Non-pigmented ciliary epithelial cell (primary cell): ENCODE results near the gene SDF4.

ENCODE experiments used
- DNase-seq: peaks from one replicate; pipeline ENCODE4 v3.0.0-alpha.2; 2010; ENCODE audit warnings: low read depth

SDF4 gene

DNA sequence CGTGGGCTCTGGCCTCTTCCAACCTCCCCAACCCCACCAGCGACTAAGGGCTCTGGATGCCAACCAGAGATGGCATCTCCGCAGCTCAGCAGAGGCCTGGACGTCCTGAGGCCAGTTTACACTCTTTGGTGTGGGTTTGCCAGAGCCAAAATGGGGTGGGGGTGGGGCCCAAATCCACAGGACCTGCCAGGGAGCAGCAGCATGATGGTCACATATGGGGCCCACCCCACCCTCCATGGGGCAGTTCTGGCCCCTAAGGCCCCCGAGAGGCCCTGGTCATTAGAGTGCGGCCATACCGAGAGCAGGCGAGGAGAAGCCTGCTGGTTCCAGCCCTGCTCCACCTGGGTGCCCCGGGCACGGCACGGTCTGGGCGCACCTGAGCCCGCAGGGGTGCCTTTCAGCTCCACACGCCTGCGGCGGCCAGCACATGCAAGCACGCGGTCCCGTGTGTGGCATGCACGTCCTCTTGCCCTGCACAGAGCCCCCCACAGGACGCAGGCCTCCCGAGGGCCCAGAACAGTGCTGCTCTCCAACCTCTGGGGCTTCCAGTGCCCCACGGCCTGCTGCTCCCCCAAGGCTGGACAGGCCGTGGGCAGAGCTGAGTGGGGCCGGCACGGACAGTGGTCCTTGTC, 9.9 kb upstream of the SDF4 start:
- DNase-seq, result no peak

DNA sequence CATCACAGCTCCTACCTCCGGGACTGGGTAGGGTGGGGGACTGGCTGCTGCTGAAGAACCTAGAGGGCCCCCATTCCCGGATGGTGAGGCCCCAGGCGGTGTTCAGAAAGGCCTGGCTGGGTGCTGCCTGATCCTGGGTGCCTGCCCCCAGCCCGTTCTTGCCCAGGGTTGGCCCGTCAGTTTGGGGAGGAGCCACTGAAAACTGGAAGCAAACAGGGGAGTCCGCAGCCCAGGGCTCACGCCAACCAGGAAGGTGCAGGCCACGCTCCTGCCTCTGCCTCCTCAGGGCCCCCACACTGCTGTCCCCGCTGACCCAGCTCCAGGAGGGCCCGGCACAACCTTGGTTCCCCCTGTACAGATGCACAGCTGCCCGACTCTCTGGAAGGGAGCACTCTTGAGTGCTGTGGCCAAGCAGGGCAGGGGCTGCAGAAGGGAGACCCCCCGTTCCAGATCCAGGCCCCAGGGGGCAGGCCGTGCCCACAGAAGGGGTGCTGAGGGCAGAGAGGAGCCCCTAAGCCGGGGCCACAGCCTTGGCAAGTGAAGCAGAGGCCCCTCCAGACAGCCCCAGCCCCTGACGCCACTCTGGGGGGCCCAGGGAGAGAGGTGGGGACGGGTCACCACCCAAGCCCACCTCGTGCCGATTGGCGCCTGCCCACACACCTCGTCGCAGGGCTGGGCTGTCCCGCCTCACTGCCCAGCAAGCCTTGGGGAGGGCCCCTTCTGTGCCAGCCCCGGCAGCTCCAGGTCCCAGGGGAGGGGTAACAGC, 9.2 kb upstream of the SDF4 start:
- no peak for DNase-seq

DNA sequence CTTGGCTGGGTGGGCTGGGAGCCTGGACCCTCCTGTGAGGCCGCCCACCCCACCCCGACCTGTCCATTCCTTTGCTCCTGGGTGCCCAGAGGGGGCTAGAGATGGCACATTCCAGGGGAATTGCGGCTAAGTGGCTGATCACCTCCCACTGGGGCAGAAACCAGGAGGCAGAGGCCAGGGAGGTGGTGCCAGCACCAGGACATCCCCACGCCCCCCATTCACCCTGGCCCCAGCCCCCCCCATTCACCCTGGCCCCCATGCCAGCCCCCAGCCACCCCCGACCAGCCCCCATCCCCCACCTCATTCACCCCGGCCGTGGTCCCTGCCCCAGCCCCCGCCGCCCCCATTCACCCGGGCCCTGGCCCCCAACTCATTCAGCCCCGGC, 8.5 kb upstream of the SDF4 start:
- DNase-seq, result no peak

DNA sequence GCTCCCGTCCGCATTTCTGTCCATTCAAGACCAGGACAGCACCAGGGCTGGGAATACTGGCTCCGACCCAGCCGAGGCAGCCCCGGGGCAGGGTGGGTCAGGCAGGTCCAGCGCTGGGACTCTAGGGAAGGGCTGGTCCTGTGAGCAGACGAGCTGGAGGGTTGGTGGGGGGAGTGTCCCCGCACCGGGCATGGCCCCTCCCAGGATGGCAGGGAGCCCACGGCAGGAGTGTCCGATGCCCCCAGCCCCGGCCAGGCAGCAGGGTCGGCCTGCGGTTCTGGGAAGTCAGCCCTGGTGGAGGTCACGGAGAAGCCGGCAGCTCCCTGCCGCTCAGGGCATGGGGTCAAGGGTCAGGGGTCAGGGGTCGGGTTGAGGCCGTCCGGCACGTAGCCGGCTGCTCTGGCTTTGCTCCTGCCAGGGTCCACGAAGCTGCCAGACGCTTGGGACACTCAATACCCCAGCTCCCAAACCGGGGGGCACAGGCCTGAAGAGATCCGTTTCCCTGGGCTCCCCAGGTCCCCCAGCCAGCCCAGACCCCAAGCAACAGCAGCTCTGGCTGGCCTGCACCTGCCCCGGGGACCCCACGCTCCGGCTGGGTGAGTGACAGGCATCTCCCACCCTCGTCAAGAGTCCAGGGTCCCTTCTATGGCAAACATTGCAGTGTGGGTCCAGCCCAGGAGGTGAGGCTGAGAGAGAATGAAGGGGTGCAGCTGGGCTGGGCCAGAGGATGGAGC, 8.0 kb upstream of the SDF4 start:
- no peak for DNase-seq

DNA sequence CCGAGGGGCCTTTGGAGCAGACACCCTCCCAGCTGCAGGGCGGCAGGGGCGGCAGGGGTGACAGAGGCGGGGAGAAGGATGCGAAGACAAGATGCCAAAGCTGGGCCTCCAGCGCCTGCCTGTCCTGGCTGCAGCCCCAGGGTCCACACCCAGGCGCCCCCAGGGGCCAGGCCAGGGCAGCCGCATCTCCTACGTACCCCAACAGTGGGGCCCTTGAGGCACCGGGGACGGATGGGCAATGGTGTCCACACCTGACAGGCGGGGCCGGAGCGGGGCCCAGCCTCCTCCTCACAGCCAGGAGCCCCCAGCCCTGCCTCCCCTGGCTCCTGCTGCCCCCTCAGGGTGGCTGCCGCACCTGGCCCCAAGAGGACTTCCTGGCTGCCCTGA, 7.4 kb upstream of the SDF4 start:
- DNase-seq, result no peak

DNA sequence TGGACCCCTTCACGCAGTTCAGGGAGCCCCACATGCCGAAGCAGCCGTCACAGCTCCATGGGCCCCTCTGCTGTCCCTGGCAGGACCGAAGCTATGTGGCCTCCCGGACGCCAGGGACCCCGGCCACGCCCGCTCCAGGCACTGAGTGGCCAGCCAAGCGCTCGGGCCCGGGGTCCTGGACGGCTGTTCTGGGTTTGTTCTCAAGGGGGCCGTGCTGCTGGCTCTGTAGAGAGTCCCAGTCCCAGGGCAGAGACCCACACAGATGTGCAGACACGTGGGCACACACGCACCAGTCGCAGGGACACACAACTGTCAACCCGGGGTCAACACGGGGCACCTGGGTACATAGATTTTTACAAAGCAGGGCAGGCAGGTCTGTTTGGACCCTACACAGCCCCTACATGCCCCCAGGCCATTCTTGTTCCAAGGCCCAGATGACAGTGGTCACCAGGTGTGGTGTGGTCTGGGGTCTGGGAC, 6.9 kb upstream of the SDF4 start:
- DNase-seq, result no peak

DNA sequence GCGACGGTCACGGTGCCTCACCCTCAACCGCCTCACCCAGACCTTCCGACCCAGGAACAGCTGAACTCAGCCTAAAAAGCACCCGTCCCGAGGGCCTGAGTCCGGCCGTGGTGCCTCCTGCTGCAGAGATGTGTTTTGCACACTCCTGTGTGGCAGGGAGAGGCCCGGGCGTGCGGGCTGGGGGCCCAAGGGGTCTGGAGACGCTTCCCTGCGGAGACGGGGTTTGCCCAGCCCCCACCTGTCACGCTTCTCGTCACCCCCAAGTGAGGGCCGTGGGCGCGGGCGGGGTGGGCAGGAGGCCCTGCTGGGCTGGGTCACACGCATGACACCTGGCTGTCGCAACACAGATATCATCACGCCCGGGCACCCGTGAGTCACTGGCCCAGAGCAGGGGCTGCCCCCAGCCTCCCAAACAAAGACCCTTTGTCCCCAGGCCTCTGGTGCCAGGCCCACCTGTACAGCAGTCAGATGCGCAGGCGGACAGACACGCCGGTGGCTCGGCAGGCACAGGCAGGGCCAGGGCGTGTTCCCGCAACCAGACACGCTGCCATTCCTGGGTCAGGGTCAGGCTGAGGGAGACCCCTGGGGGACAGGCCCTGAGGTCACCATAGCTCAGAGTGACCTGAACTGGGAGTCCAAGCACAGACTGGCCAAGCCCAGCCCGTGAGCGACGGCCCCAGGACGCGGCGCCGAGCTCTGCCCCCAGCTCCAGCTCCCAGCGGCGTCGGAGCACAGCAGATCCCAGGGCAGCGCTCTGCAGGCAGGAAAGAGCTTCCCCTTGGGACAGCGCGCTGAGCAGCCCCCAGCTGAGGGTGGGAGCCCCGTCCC, 6.3 kb upstream of the SDF4 start:
- no peak for DNase-seq

DNA sequence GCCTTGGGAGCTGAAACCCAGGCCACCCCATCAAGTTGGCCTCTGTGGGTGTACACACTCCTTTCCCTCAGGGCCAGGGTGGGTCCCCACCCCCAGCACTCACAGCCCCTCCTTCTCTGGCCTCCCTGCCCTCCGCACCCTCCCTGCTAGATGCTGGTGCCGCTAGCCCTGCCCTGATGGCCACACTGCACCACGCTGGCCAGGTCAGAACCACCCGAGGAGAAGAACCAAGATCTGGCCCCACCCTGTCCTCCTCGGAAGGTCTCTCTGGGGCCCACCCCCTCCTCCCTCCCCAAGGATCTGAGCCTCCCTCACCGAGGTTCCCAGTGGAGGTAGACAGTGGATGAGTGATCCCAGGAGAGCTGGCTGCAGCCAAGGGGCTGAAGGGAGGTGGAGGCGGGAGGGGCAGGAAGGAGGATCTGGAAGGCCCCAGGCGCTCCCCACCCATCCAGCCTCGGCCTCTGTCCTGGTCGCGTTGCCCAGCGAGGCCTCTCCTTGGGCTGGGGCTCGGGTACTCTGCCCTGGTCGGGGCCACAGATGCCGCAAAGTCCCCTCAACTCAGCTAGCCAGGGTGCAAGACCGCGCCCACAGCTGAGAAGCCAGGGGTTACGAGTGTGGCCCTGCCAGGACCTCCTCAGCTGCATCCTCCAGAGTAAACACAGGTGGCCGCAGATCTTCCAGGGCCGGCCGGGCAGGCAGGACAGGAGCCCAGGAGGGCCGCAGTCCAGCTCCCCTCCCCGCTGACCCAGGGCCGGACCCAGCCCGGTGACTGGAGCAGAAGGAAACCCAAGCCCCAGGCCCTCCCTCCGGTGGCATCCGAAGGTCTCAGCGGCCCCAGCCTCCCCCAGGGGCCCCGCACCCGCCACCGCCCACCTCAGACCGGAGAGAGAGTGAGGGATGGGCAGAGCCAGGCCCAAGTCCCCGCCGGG, 5.4 kb upstream of the SDF4 start:
- no peak for DNase-seq

DNA sequence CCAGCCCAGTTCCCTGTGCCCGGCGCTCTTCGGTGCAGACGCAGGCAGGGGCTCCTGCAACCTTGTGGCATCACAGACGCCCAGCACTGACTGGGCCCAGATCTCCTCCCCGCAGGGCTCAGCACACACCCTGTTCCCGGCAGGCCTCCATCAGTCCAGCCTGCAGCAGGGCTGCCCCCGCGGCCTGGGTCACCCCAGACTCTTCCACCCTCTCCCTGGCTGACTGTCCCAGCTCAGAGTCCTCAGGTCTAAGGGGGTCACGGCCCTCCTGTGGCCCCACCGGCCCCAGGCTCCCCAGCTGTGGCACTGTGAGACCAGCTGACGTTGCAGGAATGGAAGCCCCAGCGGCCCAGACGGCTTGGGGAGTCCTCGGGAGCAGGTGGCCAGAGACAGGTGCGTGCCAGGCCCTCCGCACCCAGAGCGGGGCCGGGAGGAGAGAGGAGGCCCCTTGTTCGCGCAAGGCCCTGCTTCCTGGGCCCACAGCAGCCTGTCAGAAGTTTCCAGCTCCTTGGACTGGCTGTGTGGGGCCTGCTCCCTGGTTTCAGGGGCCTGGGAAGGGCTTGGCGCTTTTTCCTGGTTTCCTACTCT, 4.5 kb upstream of the SDF4 start:
- no peak for DNase-seq

DNA sequence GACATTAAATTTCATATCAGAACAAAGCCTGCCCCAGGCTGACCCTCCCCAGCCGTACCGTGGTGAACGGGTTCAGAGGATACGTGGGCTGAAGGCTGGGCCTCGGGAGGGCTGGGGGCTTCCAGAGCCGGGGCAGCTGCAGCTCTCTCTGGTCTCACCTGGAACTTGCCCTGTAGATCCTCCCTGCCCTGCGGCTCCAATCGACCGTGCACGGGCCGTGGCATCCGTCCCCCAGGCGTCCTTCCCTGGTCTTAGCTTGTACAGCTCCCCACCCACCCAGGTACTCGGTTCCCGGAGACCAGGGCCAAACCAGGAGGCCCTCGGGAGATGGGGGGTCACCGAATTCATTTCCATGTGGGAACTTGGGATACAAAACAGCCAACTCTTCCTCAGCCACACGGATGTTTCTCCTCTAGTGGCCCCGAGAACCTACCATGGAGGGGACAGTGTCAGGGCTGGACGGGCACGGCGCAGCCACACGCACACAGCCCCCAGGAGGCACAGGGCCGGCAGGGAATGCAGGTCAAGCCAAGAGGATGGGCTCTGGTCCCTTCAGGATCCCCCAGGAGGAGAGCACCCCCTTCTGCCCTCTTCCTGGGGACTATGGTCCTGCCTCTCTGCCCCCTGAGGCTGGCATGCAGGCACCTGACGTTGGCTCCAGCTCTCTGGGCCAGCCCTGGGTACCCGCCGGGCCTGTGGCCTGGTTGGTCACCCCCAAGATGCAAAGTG, 3.4 kb upstream of the SDF4 start:
- no peak for DNase-seq

DNA sequence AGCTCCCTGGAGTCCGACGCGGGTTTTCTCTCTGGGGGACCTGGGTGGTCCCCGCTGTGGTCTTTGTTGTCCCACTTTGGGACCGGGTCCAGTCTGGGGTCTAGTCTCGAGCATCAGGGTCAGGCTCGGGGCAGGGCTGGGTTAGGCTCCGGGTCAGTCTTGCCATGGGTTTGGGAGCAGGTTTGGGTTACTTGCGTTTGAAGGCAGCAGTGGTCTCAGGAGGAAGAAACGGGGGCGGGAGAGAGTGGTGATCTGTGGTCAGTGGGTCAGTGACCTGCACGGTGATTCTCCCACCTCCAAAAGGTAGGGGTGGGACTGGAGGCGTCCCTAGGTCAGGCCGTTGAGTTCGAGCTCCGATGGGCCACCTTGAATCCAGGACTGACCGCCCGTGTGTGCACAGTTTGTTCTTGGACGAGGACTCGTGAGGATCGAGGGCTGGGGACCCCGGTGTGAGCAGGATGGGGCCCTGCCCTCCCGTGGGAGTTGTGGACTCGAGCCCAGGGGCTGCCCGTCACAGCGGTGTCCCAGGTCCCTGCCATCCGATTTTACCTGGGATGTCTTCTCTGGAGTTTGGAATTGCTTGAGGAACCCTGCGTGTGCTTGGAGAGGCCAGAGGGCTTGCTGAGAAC, 2.5 kb upstream of the SDF4 start:
- DNase-seq, result no peak

DNA sequence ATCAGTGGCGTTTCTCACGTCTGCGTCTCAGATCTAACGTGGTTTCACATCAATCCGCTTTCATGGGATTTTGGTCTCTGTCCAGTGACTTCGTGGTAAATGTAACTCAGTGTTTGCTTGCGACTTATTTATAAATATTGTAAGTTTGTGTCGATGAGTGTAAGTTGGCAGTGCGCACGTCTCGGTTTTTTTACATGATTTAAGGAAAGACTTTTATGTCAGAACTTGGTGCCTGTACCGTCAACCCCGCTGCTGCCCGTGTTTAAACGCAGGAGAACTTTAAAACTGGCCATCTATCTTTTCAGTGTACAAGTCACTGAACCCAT, 1.7 kb upstream of the SDF4 start:
- no peak for DNase-seq

DNA sequence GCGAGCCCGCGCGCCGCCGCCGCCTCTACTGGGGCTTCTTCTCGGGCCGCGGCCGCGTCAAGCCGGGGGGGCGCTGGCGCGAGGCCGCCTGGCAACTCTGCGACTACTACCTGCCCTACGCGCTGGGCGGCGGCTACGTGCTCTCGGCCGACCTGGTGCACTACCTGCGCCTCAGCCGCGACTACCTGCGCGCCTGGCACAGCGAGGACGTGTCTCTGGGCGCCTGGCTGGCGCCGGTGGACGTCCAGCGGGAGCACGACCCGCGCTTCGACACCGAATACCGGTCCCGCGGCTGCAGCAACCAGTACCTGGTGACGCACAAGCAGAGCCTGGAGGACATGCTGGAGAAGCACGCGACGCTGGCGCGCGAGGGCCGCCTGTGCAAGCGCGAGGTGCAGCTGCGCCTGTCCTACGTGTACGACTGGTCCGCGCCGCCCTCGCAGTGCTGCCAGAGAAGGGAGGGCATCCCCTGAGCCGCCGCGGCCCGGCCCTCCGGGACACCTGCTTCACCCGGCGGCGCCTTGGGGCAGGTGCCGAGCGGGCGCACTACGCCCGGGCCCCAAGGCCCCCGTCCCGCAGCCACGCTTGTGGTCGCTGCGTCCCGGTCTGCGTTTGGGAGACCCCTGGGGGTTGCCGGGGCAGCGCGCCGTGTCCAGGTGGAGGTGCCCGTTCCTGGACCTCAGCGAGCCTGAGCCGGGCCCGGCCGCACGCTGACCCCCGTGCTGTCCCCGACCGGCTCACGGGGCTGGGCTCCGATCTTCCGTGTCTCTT, 1.2 kb upstream of the SDF4 start:
- DNase-seq, result no peak

DNA sequence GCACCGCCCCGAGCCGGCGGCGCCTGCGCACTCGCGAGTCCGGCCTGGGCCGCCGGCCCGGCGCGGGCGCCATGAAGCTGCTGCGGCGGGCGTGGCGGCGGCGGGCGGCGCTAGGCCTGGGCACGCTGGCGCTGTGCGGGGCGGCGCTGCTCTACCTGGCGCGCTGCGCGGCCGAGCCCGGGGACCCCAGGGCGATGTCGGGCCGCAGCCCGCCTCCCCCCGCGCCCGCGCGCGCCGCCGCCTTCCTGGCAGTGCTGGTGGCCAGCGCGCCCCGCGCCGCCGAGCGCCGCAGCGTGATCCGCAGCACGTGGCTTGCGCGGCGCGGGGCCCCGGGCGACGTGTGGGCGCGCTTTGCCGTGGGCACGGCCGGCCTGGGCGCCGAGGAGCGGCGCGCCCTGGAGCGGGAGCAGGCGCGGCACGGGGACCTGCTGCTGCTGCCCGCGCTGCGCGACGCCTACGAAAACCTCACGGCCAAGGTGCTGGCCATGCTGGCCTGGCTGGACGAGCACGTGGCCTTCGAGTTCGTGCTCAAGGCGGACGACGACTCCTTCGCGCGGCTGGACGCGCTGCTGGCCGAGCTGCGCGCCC, 501 bp upstream of the SDF4 start, which contains the start of gene B3GALT6:
B3GALT6 (plus strand) TSS at position 30 of the 588 bp plus-strand sequence; CDS start at position 72, 42 bp downstream.
- DNase-seq, result no peak

DNA sequence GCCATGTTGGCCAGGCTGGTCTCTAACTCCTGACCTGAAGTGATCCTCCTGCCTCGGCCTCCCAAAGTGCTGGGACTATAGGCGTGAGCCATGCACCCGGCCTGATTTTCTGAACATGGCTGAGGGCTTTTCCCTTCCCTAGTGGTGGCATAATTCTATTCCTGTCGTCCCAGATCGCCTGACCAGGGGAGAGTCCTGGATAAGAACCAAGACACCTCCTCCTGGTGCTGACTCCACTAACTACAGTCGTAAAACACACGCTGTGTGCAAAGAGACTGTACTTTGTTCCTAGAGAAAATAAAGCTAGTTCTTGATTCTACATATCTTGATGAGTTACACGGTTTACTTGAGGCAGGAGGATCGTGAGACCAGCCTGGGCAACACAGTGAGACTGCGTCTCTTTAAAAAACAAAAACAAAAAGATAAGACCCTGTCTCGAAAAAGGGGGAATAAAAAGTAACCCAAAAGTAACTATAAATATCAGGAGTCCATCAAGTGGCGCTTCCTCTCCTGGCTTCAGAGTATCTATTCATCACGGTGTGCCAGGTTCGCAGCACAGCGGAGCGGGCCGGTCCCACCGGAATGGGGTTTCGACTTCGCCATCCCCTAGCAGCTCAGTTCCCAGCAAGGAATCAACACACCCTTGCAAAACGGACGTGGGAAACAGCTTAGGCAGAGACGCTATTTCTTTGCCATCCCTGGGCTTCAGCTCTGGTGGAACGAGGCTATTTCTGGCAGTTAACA, 973 bp downstream of the SDF4 start:
- DNase-seq, result no peak

DNA sequence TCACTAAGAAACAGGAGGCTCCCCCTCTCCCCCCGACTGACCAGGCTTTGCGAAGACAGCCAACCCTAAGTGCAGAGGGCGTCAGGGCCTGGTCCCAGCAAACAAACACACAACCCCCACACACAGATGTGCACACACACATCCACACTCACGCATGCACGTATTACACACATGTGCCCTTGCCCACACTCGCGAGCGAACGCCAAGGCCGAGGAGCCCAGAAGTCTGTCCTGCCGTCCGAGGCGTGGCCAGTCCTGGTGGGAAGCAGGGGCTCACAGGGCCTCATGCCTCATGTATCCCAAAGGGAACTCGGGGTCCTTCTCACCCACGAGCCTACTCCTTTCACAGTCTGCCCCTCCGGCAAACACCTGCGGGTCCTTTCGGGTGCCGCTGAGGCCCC, 2.0 kb downstream of the SDF4 start:
- DNase-seq, result no peak

DNA sequence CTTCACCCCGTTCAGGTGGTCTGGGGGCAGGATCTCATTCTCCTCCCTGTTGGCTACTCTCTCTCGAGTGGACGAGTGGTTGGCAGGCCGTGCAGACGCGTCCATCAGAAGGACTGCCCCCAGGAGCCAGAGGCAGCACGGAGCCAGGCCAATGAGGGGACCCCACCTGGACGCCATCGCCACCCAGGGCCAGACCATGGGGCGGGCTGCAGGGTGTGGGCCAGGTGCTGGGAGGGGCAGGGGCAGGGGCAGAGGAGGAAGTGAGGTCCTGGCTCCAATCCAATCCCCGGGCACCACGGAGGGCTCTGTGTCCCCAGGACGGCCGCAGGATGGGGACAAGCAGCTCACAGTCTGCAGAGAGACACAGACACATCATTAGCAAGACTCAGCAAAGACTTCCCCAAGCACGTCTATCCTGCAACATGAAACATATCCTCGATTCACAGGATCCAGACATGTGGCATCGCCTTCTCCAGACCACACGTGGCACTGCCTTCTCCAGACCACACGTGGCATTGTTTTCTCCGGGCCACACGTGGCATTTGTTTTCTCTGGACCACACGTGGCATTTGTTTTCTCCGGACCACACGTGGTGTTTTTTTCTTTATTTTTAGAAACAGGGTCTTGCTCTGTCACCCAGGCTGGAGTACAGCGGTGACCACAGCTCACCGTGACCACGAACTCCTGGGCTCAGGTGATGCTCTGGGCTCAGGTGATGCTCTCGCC, 3.0 kb downstream of the SDF4 start:
- no peak for DNase-seq
